SU-DHL-6 (cell line): ENCODE measurements around the gene CEL.

Source experiments
- EZH2phosphoT487 ChIP-seq: fragments of 200-600 bp; sonication (generic), shearing (Covaris generic); conservative IDR thresholded peaks from 2 replicates; pipeline ENCODE4 v1.6.1; 2018; ENCODE audit warnings: mild to moderate bottlenecking, antibody characterized with exemption, low read length, moderate library complexity, mixed read lengths
- TF ChIP-seq, protein P1 (sequence below): fragments of 200-600 bp; sonication (generic); IDR thresholded peaks from one replicate; pipeline ENCODE4 v1.5.1; 2017; ENCODE audit warnings: antibody characterized with exemption, mild to moderate bottlenecking, low read length, moderate library complexity; ENCODE audit not compliant: insufficient read depth, poor library complexity, severe bottlenecking

DNA sequence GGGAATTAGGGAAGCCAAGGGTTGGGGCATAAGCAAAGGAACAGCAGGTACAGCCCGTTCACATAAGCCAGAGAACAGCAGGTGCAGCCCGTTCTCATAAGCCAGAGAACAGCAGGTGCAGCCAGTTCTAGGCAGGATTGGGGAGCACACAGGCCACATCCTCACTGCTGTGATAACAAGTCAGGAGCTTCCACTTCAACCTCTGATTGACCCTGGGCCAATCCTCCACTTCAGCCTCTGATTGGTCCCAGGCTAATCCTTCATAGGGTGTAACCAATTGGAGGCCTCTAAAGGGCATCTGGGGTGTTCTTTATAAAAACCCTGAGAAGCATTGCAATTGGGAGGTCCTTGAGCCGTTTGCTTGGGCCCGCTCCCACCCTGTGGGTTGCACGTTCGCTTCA lies 27.5 kb downstream of the CEL start:
- TF ChIP-seq, protein P1, sequence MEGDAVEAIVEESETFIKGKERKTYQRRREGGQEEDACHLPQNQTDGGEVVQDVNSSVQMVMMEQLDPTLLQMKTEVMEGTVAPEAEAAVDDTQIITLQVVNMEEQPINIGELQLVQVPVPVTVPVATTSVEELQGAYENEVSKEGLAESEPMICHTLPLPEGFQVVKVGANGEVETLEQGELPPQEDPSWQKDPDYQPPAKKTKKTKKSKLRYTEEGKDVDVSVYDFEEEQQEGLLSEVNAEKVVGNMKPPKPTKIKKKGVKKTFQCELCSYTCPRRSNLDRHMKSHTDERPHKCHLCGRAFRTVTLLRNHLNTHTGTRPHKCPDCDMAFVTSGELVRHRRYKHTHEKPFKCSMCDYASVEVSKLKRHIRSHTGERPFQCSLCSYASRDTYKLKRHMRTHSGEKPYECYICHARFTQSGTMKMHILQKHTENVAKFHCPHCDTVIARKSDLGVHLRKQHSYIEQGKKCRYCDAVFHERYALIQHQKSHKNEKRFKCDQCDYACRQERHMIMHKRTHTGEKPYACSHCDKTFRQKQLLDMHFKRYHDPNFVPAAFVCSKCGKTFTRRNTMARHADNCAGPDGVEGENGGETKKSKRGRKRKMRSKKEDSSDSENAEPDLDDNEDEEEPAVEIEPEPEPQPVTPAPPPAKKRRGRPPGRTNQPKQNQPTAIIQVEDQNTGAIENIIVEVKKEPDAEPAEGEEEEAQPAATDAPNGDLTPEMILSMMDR, result no peak
- TF ChIP-seq EZH2phosphoT487, result no peak
